ENCODE results near the gene SHF.

The SHF gene

DNA sequence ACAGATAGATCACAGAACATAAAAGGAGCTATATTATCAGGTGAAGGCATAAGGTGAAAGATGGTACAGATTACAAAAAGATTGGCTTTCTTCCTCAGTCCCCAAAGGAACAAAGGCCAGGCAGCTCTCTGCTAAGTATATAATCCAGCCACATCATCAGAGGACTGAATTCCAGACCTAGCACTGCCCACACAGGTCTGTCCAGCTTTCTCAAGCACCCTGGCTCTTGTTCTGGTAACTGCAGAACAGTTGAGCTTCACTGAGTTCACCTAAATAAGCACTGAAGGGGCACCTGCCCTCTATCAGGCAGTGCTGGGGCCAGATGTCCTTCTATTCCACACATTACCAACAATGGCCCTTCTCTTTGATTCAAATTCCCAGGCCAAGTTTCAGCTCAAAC lies 64.4 kb downstream of the SHF start:
- no peak for DNase-seq

DNA sequence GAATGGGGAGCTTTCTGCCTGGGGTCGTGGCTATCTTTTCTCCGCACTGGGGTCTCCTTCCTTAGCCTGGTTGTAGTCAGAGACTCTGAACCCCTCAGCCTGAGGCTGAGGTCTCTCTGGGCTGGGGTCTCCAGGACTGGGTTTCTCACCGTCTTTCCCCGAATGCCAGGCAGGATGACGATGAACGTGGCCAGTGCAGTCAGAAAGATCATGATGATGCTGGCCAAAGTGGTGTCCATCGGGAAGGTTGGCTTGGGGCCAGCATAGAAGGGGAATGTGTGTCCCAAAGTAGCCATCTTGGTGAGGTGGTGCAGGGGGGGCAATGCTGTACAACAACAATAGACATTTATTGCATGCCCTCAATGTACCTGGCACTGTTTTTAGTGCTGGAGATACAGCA lies 65.0 kb downstream of the SHF start:
- no peak for DNase-seq

DNA sequence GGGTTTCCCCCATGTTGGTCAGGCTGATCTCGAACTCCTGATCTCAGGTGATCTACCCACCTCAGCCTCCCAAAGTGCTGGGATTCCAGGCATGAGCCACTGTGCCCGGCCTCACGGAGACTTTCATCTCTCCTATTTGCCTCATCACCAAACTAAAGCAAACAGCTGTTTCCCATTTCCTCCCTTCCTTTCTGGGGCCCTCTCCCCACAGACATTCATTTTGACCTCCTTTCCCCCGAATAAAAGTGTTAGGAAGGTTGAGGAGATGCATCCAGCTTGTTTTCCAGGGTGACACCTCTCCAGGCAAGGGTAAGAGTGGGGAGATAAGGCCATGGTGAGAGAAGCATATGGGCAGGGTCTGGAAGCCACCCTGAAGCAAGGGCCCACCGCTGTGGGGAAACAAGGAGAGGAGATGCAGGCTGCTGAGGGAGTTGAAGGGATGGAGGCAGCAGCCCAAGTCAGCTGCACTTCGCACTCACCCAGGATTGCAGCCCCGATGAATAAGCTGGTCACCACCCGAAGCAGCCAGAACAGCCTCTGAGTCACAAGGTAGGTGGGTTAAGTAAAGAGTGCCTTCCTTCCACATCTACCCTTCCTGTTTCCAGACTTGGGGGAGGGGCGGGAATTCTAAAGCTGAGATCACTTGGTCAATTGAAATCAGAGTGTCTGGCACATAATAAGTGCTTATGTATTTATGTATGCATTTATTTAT lies 65.9 kb downstream of the SHF start:
- DNase-seq = no peak

- no peak for DNase-seq
Measured at GRCh38 chr15:45121020-45121419, 66.7 kb downstream of the SHF start.

- DNase-seq = no peak
Measured at GRCh38 chr15:45120081-45120972, 67.4 kb downstream of the SHF start.

DNA sequence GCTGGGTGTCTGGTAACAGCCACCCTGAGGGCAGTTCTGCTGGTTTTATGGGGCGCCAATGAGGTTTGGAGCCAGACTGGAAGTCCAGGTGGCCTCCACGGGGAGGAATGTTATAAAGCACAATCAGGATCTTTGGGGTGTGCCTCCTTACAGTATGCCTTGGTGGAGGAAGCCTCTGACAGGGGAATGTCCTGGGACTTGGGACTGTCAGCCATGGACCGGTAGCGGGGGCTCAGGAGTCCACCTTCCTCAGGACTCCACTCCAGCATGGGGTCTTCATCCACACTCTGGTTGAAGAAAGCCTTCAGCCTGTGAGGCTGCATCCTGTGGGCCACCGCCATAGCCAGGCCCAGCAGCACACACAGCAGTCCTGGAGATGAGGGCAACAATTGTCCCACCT lies 68.8 kb downstream of the SHF start:
- no peak for DNase-seq

GRCh38 chr15:45118131-45118588 lies 69.6 kb downstream of the SHF start:
- peak; percentile 70 for DNase-seq

DNA sequence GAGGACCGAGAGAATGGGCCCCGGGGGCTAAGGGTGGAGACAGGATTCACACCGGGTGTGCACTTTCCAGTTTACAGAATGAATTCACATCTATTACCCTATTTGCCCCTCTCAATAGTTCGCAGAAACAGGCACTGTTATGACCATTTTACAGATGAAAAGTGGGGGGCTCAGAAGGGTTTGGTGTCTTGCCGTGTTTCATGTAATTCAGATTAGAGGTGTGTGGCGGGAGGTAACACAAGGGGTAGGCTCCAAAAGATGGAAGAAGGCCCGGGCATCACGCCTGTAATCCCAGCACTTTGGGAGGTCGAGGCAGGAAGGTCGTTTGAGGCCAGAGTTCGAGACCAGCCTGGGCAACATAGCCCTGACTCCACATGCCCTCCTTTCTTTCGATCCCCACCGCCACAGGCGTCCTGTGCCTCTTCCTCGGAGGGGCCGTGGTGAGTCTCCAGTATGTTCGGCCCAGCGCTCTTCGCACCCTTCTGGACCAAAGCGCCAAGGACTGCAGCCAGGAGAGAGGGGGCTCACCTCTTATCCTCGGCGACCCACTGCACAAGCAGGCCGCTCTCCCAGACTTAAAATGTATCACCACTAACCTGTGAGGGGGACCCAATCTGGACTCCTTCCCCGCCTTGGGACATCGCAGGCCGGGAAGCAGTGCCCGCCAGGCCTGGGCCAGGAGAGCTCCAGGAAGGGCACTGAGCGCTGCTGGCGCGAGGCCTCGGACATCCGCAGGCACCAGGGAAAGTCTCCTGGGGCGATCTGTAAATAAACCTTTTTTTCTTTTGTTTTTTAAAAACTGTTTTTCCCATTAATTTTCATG lies 70.2 kb downstream of the SHF start:
- DNase-seq = no peak
